GM18951 (cell line): ENCODE data around the gene RBM4B.

ENCODE experiments used
- POLR2A ChIP-seq: IDR thresholded peaks from 4 replicates; pipeline ENCODE4 v1.6.1; 2011; ENCODE audit warnings: mild to moderate bottlenecking; ENCODE audit not compliant: insufficient read length, insufficient read depth; ENCODE audit errors: extremely low read depth
- in situ Hi-C: fragments of 300-500 bp; cut with MboI; formaldehyde crosslinking; loops from one replicate; pipeline ENCODE4 v1.12.0; 2022; ENCODE audit warnings: low sequenced_read_pairs, mixed read lengths, inconsistent platforms; ENCODE audit not compliant: unreplicated experiment

The RBM4B gene

GRCh38 chr11:66616379-66617154 is 61.1 kb downstream of the RBM4B start, which contains the start of gene RBM14:
Gene RBM14 (plus strand): TSS chr11:66616630. CDS start chr11:66616721, 91 bp downstream.
- in situ Hi-C loops, result no loop called here
- TF ChIP-seq POLR2A, result peak; percentile 98
